Measurements from ENCODE around the gene SEC22C.

SEC22C gene

DNA sequence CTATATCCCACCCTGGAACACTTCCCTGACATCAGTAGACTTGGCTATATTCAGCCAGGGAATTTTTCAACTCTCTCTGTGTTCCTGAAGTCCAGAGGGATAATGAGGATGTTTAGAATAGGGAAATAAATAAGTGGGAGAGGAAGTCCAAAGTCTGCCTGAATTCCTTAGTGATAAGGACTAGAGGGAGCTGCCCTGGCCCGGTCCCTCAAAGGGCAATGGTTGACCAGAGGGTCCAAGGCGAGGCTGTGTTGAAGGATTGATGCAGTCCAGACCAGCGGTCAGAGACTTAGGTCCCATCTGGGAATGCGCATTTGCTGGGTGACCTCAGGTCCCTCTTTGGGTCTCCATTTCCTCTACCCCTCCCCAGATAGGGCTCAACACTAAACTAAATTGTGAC lies 71.4 kb downstream of the SEC22C start:
- DNase-seq: no peak

DNA sequence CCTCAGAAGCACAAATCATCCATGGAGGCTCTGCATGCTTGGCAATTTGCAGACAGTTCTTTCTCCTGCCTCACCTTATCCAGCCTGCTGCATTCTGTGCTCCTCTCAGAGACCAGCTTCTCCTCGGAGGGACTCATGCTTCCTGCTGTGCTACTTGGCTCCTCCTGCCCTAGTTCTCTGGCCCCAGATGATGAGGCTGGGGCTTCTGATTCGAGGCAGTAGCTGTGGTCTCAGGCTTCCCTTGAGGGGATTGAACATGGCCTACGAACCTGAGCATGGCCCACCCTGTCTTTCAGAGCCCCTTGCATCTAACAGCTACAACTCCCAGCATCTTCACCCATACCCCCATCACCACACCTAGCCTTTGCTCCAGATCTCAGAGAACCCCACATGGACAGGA lies 72.7 kb downstream of the SEC22C start:
- DNase-seq: no peak

DNA sequence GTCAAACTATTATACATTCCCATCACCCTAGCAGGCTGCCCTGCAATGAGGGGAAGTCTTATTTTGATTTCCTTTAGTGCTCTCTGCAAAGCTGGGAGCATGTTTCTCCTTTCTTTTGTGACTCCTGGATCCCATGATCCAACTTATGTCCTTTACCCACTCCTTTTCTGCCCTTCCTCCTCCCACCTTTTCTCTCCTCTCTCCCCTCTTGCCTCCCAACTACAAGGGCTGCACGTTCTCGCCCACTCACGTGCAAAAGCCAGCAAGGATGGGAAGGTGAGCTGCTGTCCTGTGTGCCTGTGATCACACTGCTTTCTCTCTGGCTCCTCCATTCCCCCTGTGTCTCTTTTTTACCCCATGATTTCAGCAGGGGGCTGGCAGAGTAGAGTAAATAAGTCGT lies 73.2 kb downstream of the SEC22C start:
- no peak for DNase-seq

DNA sequence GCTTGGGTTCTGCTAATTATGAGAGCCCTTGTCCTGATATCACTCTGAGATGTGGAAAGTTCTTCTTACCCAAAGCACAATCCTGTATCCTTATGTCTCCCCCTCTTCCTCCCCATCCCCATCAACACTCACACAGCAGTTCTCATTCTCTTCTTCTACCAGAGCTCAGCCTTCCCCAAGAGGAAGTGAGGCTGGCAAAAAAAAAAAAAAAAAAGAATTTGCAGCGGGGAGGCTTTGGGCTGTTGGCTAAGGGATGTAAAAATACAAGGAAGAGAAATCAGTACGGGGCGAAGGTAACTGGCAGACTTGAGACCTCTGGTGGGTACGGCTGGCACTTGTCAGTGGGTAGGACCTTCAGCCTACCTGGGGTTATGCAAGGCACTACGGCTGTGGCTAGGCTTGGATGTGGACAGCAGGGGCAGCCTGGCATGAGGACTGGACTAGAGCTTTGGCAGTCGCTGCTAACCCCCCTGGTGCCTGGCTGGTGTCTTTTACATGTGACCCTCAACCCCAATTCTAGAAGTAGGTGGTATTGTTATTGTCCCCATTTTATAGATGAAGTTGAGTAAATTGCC lies 73.9 kb downstream of the SEC22C start:
- no peak for DNase-seq

DNA sequence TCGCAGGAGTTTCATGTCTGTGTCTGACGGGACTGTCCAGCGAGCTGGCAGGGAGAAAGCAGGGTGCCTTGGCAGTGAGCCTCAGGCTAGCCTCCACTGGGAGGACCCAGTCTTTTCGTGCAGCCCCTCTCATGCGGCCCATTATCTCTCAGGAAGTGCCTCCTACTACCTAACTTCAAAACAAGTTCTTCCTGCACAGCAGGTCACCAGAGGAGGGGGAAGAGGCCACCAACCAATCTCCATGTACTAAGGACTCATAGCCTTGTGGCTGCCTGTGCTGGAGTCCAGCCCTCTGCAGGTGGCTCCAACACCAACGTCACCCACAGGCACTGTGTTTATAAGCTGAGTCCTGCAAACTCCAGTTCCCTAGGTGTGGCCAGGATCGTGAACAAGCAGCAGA lies 74.5 kb downstream of the SEC22C start:
- DNase-seq: no peak

DNA sequence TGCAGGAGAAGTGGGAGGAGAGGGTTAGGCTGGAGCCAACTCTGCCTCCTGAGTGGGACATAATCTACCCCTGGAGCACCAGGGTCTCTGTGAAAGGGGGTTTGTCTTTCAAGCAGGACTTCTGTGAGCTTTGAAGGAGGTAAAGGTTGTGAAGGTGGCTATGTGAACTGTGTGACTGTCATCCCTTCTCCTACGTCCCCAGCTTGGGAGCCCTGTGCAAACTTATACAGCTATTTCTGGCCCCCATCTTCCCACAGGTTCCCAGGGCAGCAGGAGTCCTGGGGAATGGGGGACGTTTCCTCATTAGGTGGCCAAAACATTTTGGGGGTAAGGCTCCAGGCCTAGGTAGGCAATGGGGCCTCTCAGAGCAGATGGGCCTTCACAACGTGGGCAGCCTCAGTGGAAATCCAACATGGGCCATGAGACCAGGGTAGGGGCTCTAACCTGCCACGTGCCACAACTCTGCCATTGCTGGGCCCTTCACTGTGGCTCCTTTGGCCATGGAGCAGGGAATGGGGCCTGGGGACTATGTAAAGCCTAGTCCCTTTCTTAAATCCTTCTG lies 75.8 kb downstream of the SEC22C start:
- DNase-seq: no peak

DNA sequence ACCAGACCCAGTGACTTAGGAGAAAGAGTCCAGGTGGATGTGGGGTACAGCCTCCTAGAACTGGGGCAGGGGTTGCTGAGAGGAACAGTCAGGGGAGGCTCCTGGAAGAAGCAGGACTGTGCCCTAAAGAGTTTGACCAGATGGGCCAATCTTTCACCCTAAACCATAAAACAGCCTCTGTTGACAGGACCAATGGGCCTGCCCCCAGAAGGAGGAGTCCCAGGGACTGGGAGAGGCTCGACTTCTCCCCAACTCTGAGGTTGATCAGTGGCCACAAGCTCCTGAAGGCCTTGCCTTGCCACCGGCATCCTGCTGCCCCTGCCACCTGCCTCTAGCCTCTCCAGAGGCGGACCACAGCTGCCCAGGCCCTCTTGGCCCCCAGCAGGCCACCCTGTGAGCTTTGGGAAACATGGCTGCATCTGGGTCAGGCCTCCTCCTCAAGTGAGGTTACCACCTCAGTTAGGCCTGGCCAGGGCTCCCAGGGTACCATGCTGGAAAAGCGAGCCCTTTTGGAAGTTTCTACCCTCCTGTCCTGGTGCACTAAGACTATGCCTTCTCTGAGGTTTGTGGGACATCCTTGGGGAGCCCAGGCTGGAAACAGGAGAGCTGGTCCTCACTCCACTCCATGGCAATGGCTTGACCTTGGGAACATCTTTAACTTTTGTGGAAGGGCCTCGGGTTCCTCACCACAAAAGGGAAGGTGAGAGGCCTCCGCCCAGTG lies 76.5 kb downstream of the SEC22C start:
- no peak for DNase-seq

DNA sequence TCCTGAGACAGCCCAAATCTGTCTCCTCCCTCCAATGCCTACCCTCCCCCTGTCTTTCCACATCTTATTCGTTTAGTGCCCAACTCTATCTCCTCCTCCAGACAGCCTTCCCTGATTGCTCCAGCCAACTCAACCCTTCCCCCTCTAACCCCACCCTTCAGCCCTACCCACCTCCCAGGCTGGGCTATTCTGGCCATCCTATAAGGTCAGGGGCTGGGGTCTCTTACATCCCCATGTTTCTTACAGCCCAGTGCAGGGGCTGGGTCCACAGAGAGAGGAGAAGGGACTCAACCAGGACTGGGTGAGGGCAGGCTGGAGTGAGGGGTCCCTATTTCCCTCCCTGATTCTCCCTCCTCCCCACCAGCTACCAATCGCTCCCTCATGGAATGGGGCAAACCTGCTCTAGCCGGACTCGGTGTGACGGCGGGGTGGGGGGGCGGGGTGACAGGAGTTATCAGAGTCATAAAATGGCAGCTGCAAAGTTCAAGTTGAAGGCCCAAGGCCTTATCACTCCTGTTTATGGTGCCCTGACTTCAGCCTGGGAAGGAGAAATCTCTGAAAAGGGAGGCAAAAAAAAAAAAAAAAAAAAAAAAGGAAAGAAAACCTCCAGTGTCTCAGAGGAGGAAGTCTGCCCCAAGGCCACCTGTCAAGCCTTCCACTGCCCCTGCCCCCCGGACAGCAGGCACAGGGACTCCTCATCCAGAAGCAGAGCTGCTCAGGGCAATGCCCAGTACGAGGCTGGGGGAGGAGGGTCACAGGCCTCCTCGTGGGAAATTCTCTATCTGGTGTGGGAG lies 77.2 kb downstream of the SEC22C start:
- no peak for DNase-seq

DNA sequence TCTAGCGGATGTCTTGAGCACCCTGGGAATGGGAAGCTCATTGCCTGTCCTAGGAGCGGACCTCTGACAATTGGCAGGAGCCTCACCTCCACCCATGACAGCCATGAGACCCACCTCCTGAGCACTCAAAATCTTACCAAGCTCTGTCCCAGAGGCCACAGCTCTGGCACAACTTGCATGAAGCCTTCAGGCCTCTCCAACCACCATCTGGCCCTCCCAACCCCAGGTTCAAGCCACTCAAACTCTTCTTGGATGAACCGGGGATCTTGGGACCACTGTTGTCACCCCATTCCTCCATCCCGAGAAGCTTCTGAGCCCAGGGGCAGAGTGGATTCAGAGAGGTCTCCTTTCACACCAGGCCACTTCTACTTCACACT lies 77.8 kb downstream of the SEC22C start:
- no peak for DNase-seq

DNA sequence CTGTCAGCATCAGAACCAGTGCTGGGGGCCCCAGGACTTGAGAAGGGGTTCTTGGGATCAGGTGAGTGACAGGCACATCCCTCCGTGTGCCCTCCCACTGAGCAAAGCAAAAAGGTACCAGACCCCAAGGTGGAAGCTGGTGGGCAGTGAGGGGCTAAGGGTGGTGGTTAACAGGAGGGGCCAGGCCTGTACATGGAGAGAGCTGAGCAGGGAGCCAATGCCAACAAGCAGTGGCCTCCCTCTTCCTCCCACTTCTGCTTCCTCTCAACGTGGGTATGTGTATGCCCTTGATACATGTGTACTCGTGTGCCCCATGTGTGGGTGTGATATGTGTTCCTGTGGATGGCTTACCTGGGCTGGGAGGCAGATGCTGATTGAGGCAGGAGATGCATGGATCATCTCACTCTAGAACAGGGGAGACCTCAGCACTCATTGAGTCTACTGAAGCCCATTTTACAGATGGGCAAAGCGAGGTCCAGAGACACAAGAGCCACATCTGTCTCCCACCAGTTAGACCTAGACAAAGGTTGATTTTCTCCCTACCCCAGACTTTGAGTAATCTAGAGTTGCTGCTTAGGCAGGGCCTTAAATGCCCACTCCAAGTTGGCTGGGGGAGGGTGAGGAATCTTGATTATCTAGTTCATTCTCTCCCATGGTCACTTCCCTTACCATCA lies 78.4 kb downstream of the SEC22C start:
- DNase-seq: no peak

DNA sequence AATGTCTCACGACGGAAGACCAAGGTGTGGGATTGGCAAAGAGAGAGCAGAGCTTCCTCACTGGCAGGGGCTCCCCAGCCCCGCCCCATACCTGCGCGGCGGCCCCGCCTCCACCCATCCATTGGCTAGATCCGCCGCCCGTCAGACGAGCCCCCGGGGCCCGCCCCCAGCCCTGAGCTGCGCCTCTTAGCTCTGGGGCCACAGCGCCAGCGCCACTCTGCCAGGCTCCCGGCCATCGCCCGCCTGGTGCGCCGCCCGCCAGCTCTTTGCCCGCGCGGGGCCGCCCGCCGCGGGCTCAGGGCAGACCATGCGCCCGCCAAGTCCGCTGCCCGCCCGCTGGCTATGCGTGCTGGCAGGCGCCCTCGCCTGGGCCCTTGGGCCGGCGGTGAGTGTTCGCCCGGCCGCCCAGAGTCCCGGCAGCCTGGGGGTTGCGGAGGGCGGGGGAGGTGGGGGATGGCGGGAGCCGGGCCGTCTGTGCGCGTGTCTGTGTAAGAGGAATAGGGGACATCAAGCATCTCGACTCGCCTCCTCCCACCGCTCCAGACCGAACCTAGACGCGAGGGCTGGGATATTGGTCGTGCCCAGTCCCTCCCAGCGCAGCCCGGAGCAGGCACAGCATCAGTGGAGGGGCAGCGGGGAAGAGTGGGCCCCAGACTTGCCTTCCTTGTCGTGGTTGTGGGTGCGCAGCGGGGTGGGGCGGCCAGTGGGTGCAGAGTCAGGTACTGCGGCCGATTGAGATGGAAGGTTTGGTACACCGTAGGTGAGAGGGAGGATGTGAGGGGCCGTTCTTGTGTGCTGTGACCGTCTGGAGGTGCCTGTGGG lies 79.1 kb downstream of the SEC22C start, which contains the start of gene VIPR1:
VIPR1 (plus strand) TSS at position 215 of the 822 bp plus-strand sequence; CDS start at position 308, 93 bp downstream.
- DNase-seq: peak; percentile 90

DNA sequence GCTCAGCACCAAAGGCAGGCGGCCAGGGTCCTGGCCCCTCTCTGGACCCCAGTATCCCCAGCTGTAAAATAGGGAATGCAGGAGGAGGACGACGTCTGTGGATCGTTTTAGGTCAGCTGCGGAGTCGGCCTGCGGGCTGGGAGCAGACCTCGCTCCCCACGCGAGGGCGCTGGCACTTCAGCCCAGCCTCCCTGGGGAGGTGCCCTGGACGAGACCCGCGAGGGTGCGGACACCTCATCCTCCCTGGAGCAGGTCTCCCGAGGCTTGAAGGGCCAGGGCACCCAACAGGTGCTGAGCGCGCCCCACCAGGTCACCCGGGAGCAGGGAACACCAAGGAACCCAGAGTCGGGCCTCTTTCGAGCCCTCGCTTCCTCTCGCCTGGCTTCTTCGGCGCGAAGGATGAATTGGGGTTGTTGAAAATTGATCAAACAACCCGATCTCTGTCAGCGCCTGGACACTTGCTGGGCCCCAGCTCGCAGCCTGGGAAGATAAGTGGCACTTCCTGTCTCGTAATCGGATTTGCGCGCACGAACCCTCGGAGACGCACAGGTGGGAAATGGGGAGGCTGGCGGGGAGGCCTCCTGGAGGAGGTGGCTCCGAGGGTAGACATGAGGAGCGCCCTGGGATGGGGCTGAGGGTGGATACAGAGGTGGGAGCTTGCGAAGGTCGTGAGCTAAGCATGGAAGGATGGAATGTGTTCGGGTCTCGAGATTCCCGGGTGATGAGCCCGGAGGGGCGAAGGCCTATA lies 79.9 kb downstream of the SEC22C start:
- DNase-seq: peak; percentile 66

DNA sequence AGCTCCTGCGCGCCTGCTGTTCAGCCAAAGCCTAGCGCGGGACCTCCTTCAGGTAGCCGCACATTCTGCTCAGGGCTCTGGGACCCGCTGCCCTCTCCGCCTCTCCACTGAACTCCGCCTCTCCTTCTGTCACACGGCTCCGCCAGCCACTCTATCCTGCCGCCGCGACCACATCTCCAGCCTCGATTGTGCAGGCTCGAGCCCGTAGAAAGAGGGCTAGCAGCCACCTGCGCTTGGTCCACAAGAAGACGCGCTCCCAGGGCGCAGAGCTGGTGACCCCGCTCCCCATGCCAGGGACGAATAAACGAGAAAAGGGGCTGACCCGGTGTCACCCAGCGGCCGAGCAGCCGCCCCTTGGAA lies 80.5 kb downstream of the SEC22C start:
- no peak for DNase-seq

DNA sequence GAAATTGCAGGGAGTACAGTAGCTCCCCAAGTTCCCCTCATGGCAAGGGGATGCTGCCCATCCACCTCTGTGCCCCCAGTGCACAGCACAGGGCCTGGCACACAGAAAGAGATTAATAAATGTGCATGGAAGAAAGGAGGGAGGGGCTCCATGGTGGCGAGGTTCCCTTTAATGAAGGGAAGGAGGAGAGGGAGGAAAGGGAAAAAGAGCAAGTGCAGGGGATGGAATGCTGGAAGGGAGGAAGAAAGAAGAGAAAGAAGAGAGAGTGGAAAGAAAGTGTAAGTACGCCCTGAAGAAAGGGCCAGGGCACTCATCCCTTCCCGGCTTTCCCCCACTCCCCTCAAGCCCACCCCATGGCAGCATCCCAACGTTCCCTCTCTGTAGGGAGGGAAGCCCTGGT lies 80.9 kb downstream of the SEC22C start:
- no peak for DNase-seq

DNA sequence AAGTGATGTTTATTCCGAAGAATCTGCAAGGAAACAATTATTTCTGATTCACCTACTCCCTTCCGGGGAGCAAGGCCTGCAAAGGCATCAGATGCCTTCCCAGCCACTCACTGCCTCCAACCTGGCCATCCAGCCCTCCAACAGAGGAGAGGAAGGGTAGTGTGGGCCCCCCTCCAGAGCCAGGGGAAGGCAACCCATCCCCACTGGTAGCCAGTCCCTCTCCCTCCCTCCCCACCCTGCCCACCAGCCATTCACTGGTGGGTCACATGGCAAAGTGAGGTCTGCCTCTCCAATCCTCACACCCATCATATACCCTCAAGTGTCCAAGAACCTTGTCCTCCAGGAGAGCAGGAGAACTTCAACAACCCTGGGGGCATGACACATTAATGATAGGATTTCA lies 81.7 kb downstream of the SEC22C start:
- no peak for DNase-seq

DNA sequence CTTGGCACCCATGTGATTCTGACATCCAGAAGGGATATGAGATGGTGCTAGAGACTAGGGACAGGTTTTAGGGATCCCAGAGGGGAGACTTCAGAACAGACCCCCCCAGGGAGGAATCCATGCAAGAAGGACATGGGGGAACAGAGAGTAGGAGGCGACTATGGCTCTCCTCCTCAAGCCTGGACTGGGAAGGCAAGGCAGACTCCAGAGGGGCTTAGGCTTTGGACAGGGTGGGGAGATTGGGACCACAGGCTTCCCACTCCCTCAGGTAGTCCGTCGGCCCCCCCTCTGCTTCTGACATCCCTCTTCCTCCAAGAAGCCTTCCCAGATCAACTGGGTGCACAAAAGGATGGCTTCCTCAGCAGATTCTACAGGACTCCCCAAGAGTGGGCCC lies 82.3 kb downstream of the SEC22C start:
- no peak for DNase-seq

DNA sequence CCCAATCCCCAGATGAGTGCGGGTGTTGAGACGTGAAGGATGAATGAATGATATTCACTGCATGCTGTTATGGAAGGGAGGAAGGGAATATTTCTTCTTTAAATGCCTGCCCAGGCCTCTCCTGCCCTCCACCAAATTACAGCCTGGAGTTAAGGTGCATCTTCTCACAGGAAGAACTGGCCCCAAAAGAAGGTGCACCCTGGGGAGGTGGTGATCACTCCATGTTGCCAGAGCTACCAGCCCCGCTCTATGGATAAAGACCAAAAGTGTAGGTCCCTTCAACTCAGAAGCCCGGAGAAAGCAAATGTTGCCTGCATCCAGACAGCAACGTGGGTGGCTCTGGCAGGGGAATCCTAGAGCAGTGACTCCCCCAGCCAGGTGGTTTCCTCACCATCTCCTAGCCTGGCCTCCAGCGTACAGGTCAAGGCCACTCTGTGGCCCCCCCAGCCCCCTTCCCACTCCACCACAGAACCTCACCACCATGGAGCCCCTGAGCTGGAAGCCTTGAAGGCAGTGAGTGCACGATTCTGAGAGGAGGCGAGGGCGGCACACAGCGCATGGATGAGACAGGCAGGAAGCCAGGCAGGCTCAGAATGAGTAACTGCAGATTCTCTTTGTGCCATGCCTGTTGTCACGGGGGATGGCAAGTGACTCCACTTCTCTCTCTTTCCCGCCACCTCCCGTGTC lies 82.8 kb downstream of the SEC22C start:
- DNase-seq: no peak

DNA sequence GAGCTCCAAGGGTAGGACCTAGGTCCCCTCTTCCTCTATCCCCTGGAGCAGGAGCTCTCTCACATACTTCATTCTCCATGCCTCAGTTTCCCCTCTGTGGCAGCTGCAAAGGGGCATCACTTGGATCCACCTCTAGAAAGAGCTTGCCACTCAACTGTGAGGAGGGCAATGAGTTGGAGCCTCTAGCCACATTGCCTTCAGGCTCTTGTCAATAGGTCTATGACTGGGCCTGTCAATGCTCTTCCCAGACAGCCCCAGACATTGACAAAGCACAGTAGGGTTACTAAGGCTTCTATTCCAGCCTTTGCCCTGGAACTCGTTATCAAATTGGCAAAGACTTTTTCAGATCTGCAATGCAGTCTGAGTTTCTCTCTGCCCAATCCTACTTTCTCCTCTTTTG lies 83.7 kb downstream of the SEC22C start:
- no peak for DNase-seq

Measured in stimulated activated CD4-positive, alpha-beta T cell treated with anti-CD3 and anti-CD28 coated beads, Interleukin-4, amount 100 ng/mL, for 24 hours (primary cell).